Measurements from ENCODE around the gene NAP1L4.

Gene NAP1L4

GRCh38 chr11:2923446-2924375 lies 68.4 kb downstream of the NAP1L4 start:
- no peak overlapping the region for H3K4me3 ChIP-seq (ENCODE audit: low read depth, low read length)
- TF ChIP-seq, protein P1, sequence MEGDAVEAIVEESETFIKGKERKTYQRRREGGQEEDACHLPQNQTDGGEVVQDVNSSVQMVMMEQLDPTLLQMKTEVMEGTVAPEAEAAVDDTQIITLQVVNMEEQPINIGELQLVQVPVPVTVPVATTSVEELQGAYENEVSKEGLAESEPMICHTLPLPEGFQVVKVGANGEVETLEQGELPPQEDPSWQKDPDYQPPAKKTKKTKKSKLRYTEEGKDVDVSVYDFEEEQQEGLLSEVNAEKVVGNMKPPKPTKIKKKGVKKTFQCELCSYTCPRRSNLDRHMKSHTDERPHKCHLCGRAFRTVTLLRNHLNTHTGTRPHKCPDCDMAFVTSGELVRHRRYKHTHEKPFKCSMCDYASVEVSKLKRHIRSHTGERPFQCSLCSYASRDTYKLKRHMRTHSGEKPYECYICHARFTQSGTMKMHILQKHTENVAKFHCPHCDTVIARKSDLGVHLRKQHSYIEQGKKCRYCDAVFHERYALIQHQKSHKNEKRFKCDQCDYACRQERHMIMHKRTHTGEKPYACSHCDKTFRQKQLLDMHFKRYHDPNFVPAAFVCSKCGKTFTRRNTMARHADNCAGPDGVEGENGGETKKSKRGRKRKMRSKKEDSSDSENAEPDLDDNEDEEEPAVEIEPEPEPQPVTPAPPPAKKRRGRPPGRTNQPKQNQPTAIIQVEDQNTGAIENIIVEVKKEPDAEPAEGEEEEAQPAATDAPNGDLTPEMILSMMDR (IDR thresholded peaks at IDR 0.05; ENCODE audit: low read depth, low read length): no peak

- TF ChIP-seq, protein P1 (IDR thresholded peaks at IDR 0.05; ENCODE audit: low read depth, low read length): no peak
- no peak overlapping the region for H3K4me3 ChIP-seq (ENCODE audit: low read depth, low read length)
Observed at GRCh38 chr11:2922655-2923054, 69.5 kb downstream of the NAP1L4 start.

DNA sequence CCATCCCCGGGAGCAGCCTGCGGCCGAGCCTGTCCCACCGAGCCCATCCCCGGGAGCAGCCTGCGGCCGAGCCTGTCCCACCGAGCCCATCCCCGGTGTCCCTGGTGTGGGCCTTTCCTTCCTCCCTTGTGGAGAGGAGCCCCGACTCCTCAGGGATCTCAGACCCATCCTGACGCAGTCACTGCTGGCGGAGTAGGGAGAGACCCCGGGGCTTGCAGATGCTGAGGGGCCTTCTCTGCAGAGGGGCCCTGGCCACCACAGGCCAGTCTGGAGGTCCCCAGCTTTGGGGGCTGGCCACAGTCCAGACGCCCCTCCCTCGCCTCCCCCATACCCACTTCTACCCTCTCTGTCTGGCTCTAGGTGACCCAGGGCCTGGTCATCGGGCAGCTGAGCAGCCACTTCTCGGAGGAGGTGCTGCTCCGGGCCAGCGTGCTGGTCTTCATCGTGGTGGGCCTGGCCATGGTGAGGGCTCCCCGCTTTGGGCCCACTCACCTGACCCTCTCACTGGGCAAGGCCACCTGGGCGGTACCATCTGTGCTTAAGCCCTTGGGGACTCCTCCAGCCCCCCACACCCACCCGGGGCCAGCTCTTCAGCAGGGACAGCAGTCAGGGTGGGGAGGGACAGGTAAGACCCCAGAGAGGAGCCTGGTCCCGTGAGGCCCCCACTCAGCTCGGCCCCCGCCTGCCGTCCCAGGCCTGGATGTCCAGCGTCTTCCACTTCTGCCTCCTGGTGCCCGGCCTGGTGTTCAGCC lies 70.2 kb downstream of the NAP1L4 start:
- no peak overlapping the region for H3K4me3 ChIP-seq (ENCODE audit: low read depth, low read length)
- TF ChIP-seq, protein P1 (IDR thresholded peaks at IDR 0.05; ENCODE audit: low read depth, low read length): no peak

DNA sequence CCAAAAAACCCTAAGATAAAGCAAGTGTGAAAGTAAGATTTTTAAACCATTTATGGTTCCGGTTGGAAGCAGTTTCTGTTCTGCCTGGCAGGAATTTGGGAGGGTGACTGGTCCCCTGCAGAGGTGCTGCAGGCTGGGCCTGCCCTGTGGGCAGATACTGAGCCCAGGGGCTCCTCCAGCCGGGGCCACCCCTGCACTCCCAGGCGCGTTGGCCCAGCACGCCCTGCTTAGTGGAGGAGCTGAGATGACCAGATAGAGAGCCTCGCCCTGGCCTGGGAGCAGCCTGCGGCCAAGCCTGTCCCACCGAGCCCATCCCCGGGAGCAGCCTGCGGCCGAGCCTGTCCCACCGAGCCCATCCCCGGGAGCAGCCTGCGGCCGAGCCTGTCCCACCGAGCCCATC lies 70.9 kb downstream of the NAP1L4 start:
- TF ChIP-seq, protein P1 (IDR thresholded peaks at IDR 0.05; ENCODE audit: low read depth, low read length): no peak
- H3K4me3 ChIP-seq (ENCODE audit: low read depth, low read length): no peak overlapping the region

- TF ChIP-seq, protein P1 (IDR thresholded peaks at IDR 0.05; ENCODE audit: low read depth, low read length): no peak
- H3K4me3 ChIP-seq (ENCODE audit: low read depth, low read length): no peak overlapping the region
Observed at GRCh38 chr11:2920343-2920742, 71.8 kb downstream of the NAP1L4 start.

DNA sequence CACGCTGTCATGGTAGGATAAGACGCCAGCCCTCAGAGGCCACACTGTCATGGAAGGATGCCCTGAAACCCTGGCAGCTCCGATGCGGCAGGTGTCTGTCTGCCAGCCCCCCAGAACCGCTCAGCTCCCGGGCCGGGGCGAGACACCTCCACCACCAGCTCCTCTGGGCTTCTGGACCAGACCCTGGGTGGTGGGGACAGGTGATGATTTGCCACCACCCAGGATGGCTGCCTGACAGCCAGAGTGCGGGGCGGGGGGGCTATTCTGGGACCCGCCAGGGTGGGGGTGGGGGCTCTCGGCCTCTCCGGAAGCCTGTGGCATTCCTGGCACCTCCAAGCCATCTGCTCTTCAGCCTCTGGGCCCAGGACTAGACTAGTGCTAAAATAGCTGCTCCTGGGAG lies 72.3 kb downstream of the NAP1L4 start:
- TF ChIP-seq, protein P1 (IDR thresholded peaks at IDR 0.05; ENCODE audit: low read depth, low read length): no peak
- no peak overlapping the region for H3K4me3 ChIP-seq (ENCODE audit: low read depth, low read length)

DNA sequence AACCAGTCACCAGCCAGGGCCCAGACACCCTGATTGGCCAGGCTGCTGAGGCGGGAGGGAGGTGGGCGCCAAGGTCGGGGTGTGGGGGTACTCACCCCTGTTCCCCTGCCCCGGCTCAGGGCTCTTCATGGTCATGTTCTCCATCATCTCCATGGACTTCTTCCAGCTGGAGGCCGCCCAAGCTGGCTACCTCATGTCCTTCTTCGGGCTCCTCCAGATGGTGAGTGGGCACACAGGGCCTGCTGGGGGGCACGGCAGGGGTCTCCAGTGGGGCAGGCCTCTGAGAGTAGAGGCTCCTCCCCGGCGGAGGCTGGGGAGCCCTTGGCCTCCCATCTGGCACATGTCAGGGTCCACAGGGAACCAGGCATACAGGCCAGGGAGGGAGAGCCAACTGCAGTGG lies 72.9 kb downstream of the NAP1L4 start:
- TF ChIP-seq, protein P1 (IDR thresholded peaks at IDR 0.05; ENCODE audit: low read depth, low read length): no peak
- no peak overlapping the region for H3K4me3 ChIP-seq (ENCODE audit: low read depth, low read length)

Data from WI38 (cell line).